ENCODE data around the gene COQ3. TPM values are rescaled to one million over a fixed set of nuclear protein-coding genes. Genes with fewer than 3 reads are reported as not detected.

COQ3 gene
- total RNA-seq, 1 experiment from 2014 or later = 10.5 TPM

GRCh38 chr6:99397287-99397686 is 3.3 kb upstream of the COQ3 start:
- no peak for DNase-seq (ENCODE audit: low spot score)
- in situ Hi-C loops (cut with HindIII; ENCODE audit: low sequenced_read_pairs) = no loop called here

GRCh38 chr6:99393366-99393697 is 663 bp downstream of the COQ3 start:
- DNase-seq (ENCODE audit: low spot score) = no peak

GRCh38 chr6:99390896-99391295 is 3.1 kb downstream of the COQ3 start:
- DNase-seq (ENCODE audit: low spot score) = no peak
- in situ Hi-C loops (cut with HindIII; ENCODE audit: low sequenced_read_pairs) = no loop called here

More at GRCh38 chr6:99393366-99393697, 663 bp downstream of the COQ3 start:
- in situ Hi-C loops (cut with HindIII; ENCODE audit: low sequenced_read_pairs) = no loop called here

GRCh38 chr6:99384507-99384906 is 9.5 kb downstream of the COQ3 start:
- DNase-seq (ENCODE audit: low spot score) = no peak
- in situ Hi-C loops (cut with HindIII; ENCODE audit: low sequenced_read_pairs) = no loop called here

- in situ Hi-C loops (cut with HindIII; ENCODE audit: low sequenced_read_pairs) = no loop called here
- DNase-seq (ENCODE audit: low spot score) = no peak
These were observed 15.4 kb downstream of the COQ3 start for GRCh38 chr6:99378636-99379035.

GRCh38 chr6:99369533-99369932 is 24.5 kb downstream of the COQ3 start:
- no peak for DNase-seq (ENCODE audit: low spot score)
- in situ Hi-C loops (cut with HindIII; ENCODE audit: low sequenced_read_pairs) = no loop called here

GRCh38 chr6:99366852-99367251 is 27.1 kb downstream of the COQ3 start:
- in situ Hi-C loops (cut with HindIII; ENCODE audit: low sequenced_read_pairs) = no loop called here
- no peak for DNase-seq (ENCODE audit: low spot score)

- in situ Hi-C loops (cut with HindIII; ENCODE audit: low sequenced_read_pairs) = no loop called here
- DNase-seq (ENCODE audit: low spot score) = no peak
These were observed 30.0 kb downstream of the COQ3 start for GRCh38 chr6:99364026-99364425.

GRCh38 chr6:99362678-99363268 is 31.2 kb downstream of the COQ3 start:
- in situ Hi-C loops (cut with HindIII; ENCODE audit: low sequenced_read_pairs) = no loop called here
- no peak for DNase-seq (ENCODE audit: low spot score)

GRCh38 chr6:99359800-99360199 is 34.2 kb downstream of the COQ3 start:
- in situ Hi-C loops (cut with HindIII; ENCODE audit: low sequenced_read_pairs) = no loop called here
- no peak for DNase-seq (ENCODE audit: low spot score)

- in situ Hi-C loops (cut with HindIII; ENCODE audit: low sequenced_read_pairs) = no loop called here
- DNase-seq (ENCODE audit: low spot score) = no peak
These were observed 37.4 kb downstream of the COQ3 start for GRCh38 chr6:99356641-99357040.

GRCh38 chr6:99354983-99355382 is 39.0 kb downstream of the COQ3 start:
- in situ Hi-C loops (cut with HindIII; ENCODE audit: low sequenced_read_pairs) = no loop called here
- no peak for DNase-seq (ENCODE audit: low spot score)

GRCh38 chr6:99353126-99353525 is 40.9 kb downstream of the COQ3 start:
- in situ Hi-C loops (cut with HindIII; ENCODE audit: low sequenced_read_pairs) = no loop called here
- no peak for DNase-seq (ENCODE audit: low spot score)

- DNase-seq (ENCODE audit: low spot score) = peak; percentile 35
- in situ Hi-C loops (cut with HindIII; ENCODE audit: low sequenced_read_pairs) = no loop called here
These were observed 43.4 kb downstream of the COQ3 start for GRCh38 chr6:99350573-99350972.

GRCh38 chr6:99349171-99350141 is 44.5 kb downstream of the COQ3 start, which contains the start of gene FAXC:
FAXC (minus strand) TSS chr6:99349674; CDS start chr6:99349372, 302 bp downstream.
- in situ Hi-C loops (cut with HindIII; ENCODE audit: low sequenced_read_pairs) = no loop called here
- peak; percentile 79 for DNase-seq (ENCODE audit: low spot score)

GRCh38 chr6:99348288-99349170 is 45.5 kb downstream of the COQ3 start:
- peak; percentile 69 for DNase-seq (ENCODE audit: low spot score)
- in situ Hi-C loops (cut with HindIII; ENCODE audit: low sequenced_read_pairs) = no loop called here

- in situ Hi-C loops (cut with HindIII; ENCODE audit: low sequenced_read_pairs) = no loop called here
These were observed 46.2 kb downstream of the COQ3 start for GRCh38 chr6:99347804-99348203.

GRCh38 chr6:99346595-99346994 is 47.4 kb downstream of the COQ3 start:
- in situ Hi-C loops (cut with HindIII; ENCODE audit: low sequenced_read_pairs) = no loop called here

More at GRCh38 chr6:99347804-99348203, 46.2 kb downstream of the COQ3 start:
- DNase-seq (ENCODE audit: low spot score) = peak; percentile 46

GRCh38 chr6:99345164-99345563 is 48.8 kb downstream of the COQ3 start:
- in situ Hi-C loops (cut with HindIII; ENCODE audit: low sequenced_read_pairs) = no loop called here
- DNase-seq (ENCODE audit: low spot score) = no peak

More at GRCh38 chr6:99346595-99346994, 47.4 kb downstream of the COQ3 start:
- no peak for DNase-seq (ENCODE audit: low spot score)

Measured in G401 (cell line).